Measurements from ENCODE around the gene ARMC10. TPM values are rescaled to one million over a fixed set of nuclear protein-coding genes. Genes with fewer than 3 reads are reported as not detected.
"Not testable (repeated sequence)": the region's sequence is repeated elsewhere in the genome, so short reads cannot be mapped to it uniquely, and the experiment has no call there.

ARMC10 gene
- total RNA-seq, 6 experiments from 2014 or later = 18.4 to 33.4 (median 22.8) TPM

DNA sequence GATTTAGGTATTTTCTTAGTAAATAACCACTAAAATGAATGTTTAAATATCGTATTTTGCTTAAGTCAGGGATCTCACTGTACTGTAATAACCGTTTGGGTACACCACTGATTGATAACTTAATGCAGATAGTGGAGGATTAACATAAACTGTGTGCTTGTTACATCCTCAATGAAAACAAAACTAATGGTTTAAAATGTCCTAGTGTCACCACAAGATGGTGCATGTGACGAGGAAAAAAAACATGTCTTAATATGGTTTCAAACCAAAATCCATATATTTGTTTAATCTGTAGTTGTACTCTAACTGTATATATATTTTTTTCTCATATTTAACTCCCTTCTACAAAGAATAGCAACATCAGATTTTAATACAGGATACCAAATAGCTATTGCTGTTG, 19.2 kb downstream of the ARMC10 start:
- Histone ChIP-seq H3K27ac (no peak overlapping the region), H3K4me1 (no peaks in the 10 kb centered on the region), H3K4me3 (no peak overlapping the region), H3K36me3 (peaks cover 0 to 10% (median 2%) of the 10 kb centered on the region in 4 donors), H3K27me3 (no peaks in the 10 kb centered on the region), H3K9me3 (no peaks in the 10 kb centered on the region)
- intact Hi-C loops (cut with DNase I) = no loop called here
- ATAC-seq = peak in 1 of 4 donors; percentile 38
- WGBS (ENCODE audit: insufficient coverage, low coverage, low lambda C conversion rate, missing lambda C conversion rate) = 40% methylated on average over 3 of the region's 3 CpGs
- TF ChIP-seq, protein P1, sequence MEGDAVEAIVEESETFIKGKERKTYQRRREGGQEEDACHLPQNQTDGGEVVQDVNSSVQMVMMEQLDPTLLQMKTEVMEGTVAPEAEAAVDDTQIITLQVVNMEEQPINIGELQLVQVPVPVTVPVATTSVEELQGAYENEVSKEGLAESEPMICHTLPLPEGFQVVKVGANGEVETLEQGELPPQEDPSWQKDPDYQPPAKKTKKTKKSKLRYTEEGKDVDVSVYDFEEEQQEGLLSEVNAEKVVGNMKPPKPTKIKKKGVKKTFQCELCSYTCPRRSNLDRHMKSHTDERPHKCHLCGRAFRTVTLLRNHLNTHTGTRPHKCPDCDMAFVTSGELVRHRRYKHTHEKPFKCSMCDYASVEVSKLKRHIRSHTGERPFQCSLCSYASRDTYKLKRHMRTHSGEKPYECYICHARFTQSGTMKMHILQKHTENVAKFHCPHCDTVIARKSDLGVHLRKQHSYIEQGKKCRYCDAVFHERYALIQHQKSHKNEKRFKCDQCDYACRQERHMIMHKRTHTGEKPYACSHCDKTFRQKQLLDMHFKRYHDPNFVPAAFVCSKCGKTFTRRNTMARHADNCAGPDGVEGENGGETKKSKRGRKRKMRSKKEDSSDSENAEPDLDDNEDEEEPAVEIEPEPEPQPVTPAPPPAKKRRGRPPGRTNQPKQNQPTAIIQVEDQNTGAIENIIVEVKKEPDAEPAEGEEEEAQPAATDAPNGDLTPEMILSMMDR (IDR thresholded peaks at IDR 0.05) = peak; percentile 7 to 32 (median 16)
- no peak for TF ChIP-seq POLR2A (IDR thresholded peaks at IDR 0.05)
- no peak for DNase-seq

DNA sequence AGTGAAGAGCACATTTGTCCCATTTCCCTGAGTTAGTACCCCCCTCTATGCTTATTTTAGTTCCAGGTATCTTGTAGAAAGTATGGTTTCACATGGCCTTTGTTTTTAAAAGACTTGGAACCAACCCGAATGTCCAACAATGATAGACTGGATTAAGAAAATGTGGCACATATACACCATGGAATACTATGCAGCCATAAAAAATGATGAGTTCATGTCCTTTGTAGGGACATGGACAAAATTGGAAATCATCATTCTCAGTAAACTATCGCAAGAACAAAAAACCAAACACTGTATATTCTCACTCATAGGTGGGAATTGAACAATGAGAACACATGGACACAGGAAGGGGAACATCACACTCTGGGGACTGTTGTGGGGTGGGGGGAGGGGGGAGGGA, 20.6 kb downstream of the ARMC10 start:
- H3K27me3 ChIP-seq; H3K36me3 ChIP-seq; ATAC-seq; intact Hi-C loops (cut with DNase I); H3K4me1 ChIP-seq; H3K9me3 ChIP-seq; H3K4me3 ChIP-seq; H3K27ac ChIP-seq; DNase-seq: not testable (repeated sequence)
- 100% methylated on average over 1 of the region's 2 CpGs for WGBS (ENCODE audit: insufficient coverage, low coverage, low lambda C conversion rate, missing lambda C conversion rate)

DNA sequence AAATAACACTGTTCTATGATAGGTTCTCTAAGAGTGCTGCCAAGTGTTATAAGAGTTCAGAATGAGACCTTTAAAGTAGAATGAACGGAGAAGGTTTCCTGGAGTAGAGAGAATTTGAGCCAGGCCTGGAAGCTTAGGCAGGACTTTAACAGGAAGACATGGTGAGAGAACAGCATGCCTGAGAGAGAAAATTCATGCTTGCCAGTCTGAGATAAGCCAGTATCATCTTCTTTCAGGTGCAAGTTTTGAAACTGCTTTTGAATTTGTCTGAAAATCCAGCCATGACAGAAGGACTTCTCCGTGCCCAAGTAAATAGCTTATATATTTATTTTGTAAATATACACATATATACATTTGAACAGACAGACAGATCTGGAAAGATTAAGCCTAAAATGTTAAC, 22.1 kb downstream of the ARMC10 start:
- DNase-seq (no peak), ATAC-seq (no peak)
- no peaks in the 10 kb centered on the region for H3K27me3 ChIP-seq
- no peak overlapping the region for H3K4me3 ChIP-seq
- 88% methylated on average over 2 of the region's 2 CpGs for WGBS (ENCODE audit: insufficient coverage, low coverage, low lambda C conversion rate, missing lambda C conversion rate)
- peaks cover 0 to 4% (median 0%) of the 10 kb centered on the region in 4 donors for H3K4me1 ChIP-seq
- peaks cover 0 to 8% (median 0%) of the 10 kb centered on the region in 4 donors for H3K36me3 ChIP-seq
- TF ChIP-seq, protein P1 (IDR thresholded peaks at IDR 0.05) = no peak
- TF ChIP-seq POLR2A (IDR thresholded peaks at IDR 0.05) = no peak
- no peak overlapping the region for H3K27ac ChIP-seq
- intact Hi-C loops (cut with DNase I) = no loop called here
- no peaks in the 10 kb centered on the region for H3K9me3 ChIP-seq

DNA sequence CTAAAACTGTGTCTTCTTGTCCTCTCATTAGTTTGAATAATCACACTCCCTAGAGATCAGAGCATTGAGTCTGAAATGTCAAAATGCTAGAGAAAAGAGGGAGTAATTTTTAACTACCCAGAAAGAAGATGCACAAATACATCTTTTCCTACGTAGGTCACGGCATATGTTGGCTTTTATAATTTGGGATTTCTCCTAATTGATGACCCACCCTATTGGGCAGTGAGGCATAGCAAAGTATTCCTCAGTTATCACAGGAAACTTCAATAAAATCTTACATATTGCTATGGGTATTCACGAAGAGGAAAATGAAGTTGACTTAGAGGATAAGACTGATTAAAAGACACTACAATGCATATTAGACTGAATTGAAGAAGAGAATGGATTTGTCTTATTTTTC, 25.4 kb downstream of the ARMC10 start:
- ATAC-seq = no peak
- H3K9me3 ChIP-seq = no peaks in the 10 kb centered on the region
- whole genome bisulfite sequencing (ENCODE audit: insufficient coverage, low coverage, low lambda C conversion rate, missing lambda C conversion rate) = 67% methylated on average over 3 of the region's 3 CpGs
- intact Hi-C loops (cut with DNase I) = no loop called here
- DNase-seq = no peak
- H3K27ac ChIP-seq = no peak overlapping the region
- H3K4me3 ChIP-seq = no peak overlapping the region
- TF ChIP-seq, protein P1 (IDR thresholded peaks at IDR 0.05) = no peak
- TF ChIP-seq POLR2A (IDR thresholded peaks at IDR 0.05) = no peak
- H3K36me3 ChIP-seq = peaks cover 0 to 25% (median 6%) of the 10 kb centered on the region in 4 donors
- H3K27me3 ChIP-seq = no peaks in the 10 kb centered on the region
- H3K4me1 ChIP-seq = peaks cover 0 to 4% (median 0%) of the 10 kb centered on the region in 4 donors

DNA sequence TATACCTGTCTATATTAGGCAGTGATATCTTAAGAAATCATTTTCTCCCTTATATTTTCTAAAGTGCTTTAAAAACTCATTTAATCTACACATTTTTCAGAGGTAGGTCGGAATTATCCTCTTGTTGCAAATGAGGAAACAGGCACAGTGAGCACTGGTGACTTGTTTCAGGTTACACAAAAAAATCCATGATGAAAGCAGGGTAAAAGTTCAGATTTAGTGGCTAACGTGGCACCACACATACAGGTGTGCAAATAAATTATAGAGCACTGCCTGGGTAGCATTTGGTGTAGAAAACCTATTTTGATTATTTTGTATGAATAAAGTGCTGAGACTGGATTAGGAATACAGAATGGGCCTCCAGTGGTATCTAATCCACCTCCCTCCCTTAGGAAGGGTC, 26.6 kb downstream of the ARMC10 start:
- no peak overlapping the region for H3K27ac ChIP-seq
- ATAC-seq (peak in 3 of 4 donors; percentile 43 to 73 (median 53)), DNase-seq (no peak)
- H3K4me1 ChIP-seq = peaks cover 0 to 8% (median 0%) of the 10 kb centered on the region in 4 donors
- TF ChIP-seq POLR2A (IDR thresholded peaks at IDR 0.05) = no peak
- TF ChIP-seq, protein P1 (IDR thresholded peaks at IDR 0.05) = no peak
- H3K27me3 ChIP-seq = no peaks in the 10 kb centered on the region
- peaks cover 0 to 25% (median 6%) of the 10 kb centered on the region in 4 donors for H3K36me3 ChIP-seq
- intact Hi-C loops (cut with DNase I) = no loop called here
- H3K9me3 ChIP-seq = no peaks in the 10 kb centered on the region
- 13% methylated on average over 2 of the region's 2 CpGs for WGBS (ENCODE audit: insufficient coverage, low coverage, low lambda C conversion rate, missing lambda C conversion rate)
- no peak overlapping the region for H3K4me3 ChIP-seq

Measured in right lobe of liver (tissue), 6 donors.